HG03108 (cell line): Measurements from ENCODE around the gene A1CF.
"Not testable (repeated sequence)": the region's sequence is repeated elsewhere in the genome, so short reads cannot be mapped to it uniquely, and the experiment has no call there.

Experiments used
- ATAC-seq: cut with Tn5 transposase; IDR thresholded peaks from one replicate; pipeline ENCODE4 v1.9.1; 2021; ENCODE audit warnings: moderate library complexity; ENCODE audit not compliant: unreplicated experiment

Gene A1CF, protein sequence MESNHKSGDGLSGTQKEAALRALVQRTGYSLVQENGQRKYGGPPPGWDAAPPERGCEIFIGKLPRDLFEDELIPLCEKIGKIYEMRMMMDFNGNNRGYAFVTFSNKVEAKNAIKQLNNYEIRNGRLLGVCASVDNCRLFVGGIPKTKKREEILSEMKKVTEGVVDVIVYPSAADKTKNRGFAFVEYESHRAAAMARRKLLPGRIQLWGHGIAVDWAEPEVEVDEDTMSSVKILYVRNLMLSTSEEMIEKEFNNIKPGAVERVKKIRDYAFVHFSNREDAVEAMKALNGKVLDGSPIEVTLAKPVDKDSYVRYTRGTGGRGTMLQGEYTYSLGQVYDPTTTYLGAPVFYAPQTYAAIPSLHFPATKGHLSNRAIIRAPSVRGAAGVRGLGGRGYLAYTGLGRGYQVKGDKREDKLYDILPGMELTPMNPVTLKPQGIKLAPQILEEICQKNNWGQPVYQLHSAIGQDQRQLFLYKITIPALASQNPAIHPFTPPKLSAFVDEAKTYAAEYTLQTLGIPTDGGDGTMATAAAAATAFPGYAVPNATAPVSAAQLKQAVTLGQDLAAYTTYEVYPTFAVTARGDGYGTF

DNA sequence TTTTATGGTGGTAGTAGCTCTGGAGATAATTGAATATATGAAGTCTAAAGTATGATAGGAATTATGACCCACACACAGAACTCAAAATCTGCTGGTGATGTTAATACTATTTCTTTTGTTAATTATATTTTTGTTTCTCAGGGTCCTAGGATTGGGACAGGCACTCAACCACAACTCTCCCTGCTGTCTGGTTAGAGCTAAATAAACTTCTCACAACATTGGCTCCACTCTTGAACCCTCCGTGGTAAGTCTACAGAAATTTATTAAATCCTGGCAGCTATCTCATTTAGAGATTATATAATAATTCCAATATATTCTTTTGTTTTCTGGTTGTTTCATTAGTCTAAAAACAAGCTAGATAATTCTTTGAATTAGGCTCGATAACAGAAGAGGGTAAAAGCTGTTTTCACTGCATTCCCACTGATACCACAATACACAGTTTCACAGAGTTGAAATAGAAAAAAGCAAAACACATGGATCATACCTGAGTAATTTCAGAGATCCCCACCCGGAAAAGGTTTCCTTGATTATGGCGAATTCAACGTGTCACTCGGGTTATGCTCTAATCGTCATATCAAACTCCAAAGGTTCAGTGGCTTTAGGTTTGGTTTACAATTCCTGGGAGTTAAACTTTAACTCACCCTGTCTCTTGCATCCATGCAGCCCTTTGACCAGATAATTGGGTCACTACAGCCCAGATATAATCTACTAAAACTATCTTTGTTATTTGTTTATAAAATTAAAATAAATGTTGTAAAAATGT, at the start of gene A1CF:
Gene A1CF, minus strand, starts transcription at position 531 of the 763 bp plus-strand sequence. CDS start 25,687 bp downstream, outside the sequence.
- ATAC-seq = no peak

DNA sequence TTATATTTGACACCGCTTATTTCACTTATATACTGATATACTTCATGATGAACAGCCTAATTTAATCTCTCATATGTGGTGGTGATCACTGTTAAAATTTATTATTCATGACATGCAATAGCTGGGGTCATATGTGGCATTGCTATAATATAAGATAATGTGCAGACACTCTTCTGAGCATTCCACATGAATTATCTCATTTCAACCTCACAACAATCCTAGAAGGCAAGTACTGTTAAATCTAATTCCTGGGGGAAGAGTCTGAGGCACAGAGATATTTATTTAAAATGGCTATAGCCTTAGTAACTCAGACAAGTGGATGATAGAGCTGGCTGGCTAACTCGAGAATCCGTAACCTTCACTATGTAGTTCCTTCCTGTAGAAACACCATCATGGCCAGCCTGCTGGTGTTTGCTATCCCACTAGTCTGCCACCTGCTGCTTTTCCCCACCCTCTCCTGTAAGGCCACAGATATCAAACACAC, 46.6 kb upstream of the A1CF start:
- ATAC-seq = no peak

DNA sequence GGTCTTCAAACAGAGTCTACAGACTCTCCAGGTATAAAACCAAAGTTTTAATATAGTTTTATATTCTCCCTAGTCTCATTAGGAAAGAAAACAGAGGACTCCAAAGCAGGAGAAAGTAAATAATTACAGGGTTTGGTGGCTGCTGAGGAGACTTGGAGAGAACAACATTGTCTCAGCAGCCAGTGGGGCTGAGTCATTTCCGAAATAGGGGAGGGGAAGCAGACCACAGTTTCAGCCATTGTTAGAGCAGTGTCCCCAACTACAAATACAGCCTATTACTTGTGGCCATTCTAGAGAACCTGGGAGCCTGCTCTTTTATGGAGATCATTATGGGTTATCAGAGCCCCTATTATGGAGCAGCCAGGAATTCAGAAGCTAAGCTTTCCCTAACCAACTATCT, 44.2 kb upstream of the A1CF start:
- ATAC-seq = no peak

DNA sequence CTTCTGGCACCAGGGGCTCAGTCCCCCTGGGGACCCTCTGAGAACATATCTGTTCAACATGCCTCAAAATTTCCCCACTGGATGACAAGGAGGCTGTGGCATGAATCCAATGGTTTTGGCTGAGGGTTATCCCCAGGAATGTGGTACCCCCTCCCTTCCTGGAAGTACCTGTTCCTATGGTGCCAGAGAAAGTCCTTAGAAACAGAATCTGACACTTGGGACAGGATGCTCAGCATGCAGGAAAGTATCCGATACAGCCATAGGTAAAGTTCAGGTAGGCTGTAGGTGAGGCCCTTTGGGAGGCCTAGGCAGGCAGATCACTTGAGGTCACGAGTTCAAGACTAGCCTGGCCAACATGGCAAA, 42.7 kb upstream of the A1CF start:
- ATAC-seq = no peak

DNA sequence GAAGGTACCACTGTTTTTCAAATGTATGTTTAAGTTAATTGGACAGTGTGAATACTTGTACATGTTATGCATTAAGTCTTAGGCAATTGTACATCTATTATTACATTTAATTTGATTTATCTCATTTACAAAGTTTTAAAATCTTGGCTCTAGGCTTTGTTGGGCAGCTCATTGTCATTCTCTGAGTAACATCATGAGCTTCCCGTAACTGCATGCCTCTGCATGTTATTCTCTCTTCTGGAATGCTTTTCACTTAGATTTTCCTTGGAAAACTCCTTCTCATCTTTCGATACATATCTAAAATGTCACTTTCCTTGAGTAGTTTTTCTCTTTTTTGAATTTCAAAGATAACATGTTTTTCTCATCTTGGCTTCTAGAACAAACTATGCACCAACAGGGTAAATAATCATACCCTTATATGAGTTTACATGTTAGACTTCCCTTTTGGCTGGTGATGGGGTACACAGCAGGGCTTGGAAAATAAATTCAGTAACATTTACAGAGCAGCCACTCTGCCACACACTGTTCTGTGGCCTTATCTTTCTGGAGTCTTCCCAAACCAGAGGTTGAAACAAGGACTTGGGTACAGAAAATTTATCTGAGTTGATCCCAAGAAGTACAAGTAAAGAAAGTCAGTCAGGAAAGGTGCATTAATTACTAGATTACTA, 42.2 kb upstream of the A1CF start:
- no peak for ATAC-seq

DNA sequence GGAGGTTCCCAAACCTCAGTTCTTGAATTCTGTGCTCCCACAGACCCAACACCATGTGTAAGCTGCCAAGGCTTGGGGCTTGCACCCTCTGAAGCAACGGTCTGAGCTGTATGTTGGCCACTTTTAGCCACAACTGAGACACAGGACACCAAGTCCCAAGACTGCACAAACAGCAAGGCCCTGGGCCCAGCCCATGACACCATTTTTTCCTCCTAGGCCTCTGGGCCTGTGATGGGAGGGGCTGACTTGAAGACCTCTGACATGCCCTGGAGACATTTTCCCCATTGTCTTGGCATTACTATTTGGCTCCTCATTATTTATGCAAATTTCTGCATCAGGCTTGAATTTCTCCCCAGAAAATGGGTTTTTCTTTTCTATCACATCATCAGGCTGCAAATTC, 38.0 kb upstream of the A1CF start:
- ATAC-seq = not testable (repeated sequence)

DNA sequence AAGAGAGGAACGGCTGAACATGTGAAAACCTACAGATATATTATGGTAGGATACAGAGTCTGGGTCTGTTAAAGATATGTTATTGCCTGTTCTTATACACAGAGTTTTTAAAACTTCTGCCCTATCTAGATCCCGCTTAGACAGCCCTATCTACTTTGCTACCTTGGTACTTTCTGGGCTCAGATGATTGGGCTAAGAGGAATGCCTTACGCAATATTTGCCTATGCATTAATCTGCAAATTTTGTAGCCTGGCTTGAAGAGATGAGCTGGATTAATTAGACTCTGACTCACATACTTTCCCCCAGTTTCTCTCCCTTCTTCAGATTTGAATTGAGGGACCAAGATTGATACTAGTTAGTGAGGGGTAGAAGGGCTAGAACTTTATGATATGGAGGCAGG, 33.6 kb upstream of the A1CF start:
- no peak for ATAC-seq

DNA sequence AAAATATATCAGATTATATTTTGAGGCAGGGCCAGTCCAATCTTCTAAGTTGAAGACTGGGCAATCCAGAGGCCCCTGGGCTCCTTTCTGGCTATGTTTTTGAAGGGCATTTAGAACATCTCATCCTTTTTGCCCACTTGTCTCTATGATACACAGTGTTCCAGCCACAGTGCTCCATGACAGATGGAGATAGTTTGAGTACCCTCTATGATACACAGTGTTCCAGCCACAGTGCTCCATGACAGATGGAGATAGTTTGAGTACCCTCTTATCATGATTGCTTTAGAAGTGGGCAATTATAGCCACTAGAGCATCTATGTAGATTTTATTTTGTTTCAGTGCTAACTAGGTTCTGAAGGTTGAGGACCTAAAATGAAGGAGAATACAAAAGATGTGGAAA, 33.1 kb upstream of the A1CF start:
- ATAC-seq = no peak

DNA sequence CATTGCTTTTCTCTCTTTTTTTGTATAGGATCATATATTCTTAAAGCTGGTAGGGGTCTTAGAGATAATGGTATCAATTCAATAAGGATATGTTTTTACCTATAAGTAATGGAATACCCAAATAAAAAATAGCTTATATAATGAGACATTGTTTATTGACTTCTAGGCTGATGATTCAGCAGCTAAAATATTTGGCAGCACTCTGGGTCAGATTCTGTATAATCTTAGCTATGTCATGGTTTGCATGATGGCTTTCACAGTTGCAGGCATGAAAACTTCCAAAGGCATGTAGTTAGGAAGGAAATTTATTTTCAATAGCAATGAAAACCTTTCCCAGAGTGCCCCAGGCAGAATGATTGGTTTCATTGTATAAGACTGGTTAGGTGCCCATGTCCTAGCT, 32.1 kb upstream of the A1CF start:
- ATAC-seq = no peak

DNA sequence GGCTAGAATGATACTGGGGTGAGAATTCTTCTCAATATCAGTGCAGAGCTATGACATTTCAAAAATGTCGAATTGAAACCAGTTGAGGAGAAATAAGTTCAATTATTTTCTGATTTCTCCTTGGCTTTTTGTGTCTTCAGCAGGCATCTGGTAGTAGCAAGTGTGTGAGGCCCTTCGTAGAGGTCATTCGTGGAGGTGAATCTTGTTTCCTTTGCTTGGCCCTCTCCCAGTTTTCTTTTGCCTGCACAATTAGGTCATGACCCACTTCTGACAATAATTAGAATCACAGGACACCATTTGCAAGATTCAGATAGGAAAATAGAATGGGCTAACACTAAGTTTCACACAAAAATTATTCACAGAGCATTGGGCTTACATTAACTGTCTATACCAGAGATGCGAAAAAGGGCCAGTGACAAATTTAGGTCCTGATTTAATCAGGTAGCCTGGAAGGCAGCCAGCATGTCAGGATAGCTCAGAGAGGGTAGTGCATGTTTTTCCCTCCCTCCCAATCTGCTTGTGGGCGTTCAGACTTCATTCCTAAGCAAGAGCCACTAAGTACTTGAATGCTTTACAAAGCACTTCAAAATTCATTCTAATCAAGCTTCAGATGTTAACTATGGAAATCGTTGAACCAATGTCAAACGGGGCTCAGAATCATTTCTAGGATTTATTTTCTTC, 24.0 kb upstream of the A1CF start:
- no peak for ATAC-seq

DNA sequence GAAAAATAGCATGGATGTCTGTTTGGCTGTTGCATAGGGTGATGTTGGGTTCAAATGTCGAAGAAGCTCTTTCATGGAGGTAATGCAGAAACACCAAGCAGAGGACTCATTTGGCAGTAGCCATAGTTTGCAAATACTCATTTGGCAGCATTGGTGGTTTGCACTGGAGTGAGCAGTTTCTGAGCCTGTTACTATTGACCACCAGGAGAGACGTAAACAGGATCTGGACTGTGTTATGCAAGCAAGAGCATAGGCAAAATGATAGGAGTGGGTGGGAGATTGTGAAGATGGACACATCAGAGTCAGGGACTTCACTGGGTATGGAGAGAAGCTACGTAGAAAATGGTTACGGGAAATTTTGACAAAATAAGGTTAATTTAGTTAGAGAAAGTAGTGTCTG, 22.9 kb upstream of the A1CF start:
- no peak for ATAC-seq

DNA sequence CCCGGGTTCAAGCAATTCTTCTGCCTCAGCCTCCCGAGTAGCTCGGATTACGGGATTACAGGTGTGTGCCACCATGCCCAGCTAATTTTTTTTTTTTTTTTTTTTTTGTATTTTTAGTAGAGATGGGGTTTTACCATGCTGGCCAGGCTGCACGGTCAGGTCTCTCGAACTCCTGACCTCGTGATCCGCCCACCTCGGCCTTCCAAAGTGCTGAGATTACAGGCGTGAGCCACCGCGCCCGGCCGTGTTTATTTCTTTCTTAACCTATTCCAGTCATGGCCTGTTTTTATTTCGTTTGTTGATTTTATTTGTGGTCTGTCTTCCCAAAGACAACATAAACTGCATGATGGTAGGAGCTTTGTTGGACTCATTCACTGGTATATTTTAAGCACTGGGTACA, 20.4 kb upstream of the A1CF start:
- ATAC-seq = not testable (repeated sequence)

DNA sequence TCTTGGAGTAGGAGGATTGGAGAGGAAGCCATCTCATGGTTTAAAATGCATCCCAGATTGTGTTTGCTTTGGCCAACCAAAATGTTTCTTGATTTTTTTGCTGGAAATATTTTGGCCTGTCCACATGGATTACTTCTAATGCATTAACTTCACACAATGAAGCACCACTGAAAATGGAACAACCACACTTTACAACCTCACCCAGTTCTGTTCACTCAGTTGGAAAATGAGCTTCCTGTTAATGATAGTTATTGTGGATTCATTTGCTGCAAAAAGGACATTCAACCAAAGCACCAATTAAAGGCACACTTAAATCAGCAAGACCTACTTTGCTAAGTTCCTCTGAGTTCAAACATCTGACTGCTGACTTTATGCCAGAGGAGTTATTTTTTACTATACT, 11.3 kb upstream of the A1CF start:
- ATAC-seq = no peak

DNA sequence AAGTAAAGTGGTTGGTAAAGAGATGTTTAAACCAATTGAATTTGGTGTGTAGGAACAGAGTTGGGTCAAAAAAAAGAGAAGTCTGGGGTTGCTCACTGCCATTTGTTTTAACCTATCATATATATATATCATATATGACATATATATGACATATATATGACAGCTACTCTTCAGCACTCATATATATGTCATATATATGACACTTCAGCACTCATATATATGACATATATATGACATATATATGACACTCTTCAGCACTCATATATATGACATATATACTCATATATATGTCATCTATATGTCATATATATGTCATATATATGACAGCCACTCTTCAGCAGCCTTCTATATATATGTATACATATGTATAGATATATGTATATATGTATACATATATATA, 8.9 kb upstream of the A1CF start:
- no peak for ATAC-seq

DNA sequence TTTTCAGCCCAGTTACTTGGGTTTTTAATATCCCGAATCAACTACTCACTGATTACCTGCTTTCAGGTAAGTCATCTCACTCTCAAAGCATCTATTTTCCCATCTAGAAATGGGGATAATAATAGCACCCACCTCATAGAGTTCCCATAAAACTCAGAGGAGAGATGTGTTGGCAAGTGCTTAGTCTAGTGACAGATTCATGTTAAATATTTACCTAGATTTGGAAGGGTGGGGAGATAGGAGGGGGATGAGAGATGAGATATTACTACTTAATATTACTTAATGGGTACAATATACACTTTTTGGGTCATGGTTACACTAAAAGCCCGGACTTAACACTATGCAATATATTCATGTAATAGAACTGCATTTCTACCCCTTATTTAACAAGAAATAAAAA, 7.0 kb upstream of the A1CF start:
- ATAC-seq = no peak

DNA sequence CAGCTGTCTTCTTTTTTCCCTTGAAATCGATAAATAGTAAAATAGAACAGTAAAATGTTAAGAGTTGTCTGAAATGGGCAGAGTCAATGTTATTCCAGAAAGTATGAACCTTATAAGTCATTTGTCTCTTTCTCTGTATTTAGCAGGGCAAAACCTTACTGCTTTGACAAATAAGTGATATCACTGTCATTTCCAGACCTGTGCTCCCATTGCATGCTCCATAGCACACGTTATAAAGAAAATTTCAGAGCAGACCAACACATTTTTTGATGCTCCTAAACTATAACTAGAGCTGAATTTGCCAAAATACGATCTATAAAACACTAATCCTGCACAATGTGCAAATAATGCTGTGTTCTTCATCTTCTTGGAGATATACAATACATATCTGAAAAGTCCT, 1.1 kb downstream of the A1CF start:
- ATAC-seq = no peak

DNA sequence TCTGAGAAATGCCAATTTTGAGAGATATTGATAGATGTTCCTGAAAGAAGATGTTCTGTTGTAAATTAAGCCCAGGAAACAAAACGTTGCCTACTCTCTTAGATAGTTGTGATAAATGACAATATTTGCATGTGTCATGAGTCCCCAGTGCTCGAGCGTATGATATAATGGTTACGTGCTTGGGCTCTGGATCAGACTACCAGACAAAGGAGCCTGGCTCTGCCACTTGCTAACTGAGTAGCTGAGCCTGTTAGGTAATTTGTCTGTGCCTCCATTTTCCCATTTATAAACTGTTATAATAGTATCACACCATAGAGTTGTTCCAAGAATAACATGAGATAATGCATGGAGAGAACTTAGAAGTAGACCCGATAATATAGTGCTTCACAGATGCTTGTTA, 1.8 kb downstream of the A1CF start:
- no peak for ATAC-seq

DNA sequence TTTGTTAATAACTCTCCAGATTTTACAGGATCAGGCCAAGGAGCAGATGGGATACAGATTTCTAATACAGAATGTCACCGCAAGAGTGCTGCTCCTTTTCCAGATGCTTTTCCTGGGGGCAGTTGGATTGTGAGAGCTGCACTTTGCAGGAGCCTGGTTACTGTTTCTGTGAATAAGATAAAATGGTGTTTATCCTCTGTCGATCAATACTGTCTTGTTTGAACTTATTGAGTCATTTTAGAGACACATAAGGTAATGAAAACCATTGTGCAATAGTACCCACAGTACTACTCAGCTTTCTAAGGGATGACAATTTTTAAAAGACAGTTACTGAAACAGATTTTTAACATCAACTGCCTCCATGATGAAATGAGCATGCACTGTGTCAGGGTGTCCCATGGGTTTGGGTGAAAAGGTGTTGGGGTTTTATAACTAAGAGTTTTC, 2.9 kb downstream of the A1CF start:
- no peak for ATAC-seq

DNA sequence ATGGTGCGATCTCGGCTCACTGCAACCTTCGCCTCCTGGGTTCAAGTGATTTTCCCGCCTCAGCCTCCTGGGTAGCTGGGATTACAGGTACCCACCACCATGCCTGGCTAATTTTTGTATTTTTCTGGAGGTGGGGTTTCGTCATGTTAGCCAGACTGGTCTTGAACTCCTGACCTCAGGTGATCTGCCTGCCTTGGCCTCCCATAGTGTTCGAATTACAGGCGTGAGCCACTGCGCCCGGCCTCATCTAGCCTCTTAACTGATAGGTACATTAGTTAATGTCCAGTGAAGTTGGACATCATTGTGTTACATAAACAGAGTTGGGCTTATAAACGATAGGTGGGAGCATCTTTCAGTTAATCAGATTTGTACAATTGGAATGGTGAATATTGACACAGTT, 4.4 kb downstream of the A1CF start:
- not testable (repeated sequence) for ATAC-seq

DNA sequence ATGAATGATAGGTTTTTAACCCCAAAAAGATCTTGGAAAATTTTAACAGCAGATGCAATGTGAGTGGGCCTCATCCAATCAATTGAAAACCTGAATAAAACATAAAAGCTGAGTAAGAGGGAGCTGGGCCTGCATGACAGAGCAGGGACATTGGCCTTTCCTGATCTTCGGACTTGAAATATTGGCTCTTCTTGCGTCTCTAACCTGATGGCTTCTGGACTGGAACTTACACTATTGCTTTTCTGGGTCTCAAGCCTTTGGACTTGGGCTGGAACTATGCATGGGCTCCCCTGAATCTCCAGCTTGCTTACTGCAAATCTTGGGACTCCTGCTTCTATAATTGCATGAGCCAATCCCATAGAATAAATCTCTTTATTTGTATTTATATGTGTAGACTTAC, 9.0 kb downstream of the A1CF start:
- no peak for ATAC-seq

DNA sequence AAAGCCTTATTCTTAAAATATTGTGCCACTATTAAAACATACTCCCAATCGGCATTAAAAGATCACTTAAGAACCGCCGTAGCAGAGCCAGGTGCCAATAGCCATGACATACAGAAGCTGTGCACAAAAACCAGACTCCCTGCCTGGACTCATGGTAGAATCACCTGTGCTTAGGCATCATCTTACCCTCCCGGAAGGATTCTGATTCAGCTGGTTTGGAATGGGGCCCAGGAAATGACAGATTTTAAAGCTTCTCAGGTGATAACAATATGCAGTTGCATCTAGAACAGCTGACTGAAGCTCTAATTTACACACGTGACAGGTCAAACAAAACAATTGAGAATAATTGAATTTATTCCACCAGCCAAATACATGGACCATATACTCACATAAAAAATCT, 10.7 kb downstream of the A1CF start:
- no peak for ATAC-seq
